IMR-90 (cell line): ENCODE results near the gene WNT8B. TPM values are rescaled to one million over a fixed set of nuclear protein-coding genes. Genes with fewer than 3 reads are reported as not detected.
A peak's percentile ranks its signal among the peaks of the same experiment; 100 is the strongest.

Source experiments
- ATAC-seq: fragments of 200-7000 bp; cut with Tn5 transposase; 2 replicates; pipeline ENCODE4 v1.9.1; 2020; ENCODE audit warnings: low read depth, mild to moderate bottlenecking, moderate library complexity
- BruUV-seq: library from RNA; stranded (reverse); fragments of 400-500 nt; replicated peaks from 2 replicates; lab custom pipeline; 2021; lab: Mats Ljungman, UMichigan
- CTCF ChIA-PET: fragments of 300-600 bp; formaldehyde crosslinking; extraction: SDS; loops from one replicate; lab custom pipeline; 2021; ENCODE audit warnings: antibody characterized with exemption; lab: Yijun Ruan, JAX
- POLR2A ChIA-PET: fragments of 300-600 bp; sonication (Branson Sonifier 250); formaldehyde crosslinking; loops from one replicate; lab custom pipeline; 2022; ENCODE audit warnings: antibody characterized with exemption; ENCODE audit not compliant: unreplicated experiment; lab: Charles Lee
- DNase-seq: peaks from one replicate; pipeline ENCODE4 v3.0.0; 2013
- H2AFZ ChIP-seq: replicated peaks from 2 replicates; pipeline ENCODE3; 2013; ENCODE audit warnings: low read length, mild to moderate bottlenecking; ENCODE audit not compliant: poor library complexity
- H2AK5ac ChIP-seq: 2 replicates; pipeline ENCODE4 v1.6.1; 2013; ENCODE audit warnings: low read depth, low read length, inconsistent platforms
- H2AK9ac ChIP-seq: replicated peaks from 2 replicates; pipeline ENCODE3; 2013; ENCODE audit warnings: mild to moderate bottlenecking, low read depth, low read length, moderate library complexity; ENCODE audit not compliant: poor library complexity
- H2BK120ac ChIP-seq: 2 replicates; pipeline ENCODE4 v1.6.1; 2013; ENCODE audit warnings: low read depth, low read length, inconsistent platforms
- H2BK15ac ChIP-seq: 3 replicates; pipeline ENCODE4 v1.6.1; 2013; ENCODE audit warnings: low read depth, low read length, inconsistent platforms
- H2BK20ac ChIP-seq: 2 replicates; pipeline ENCODE4 v1.6.1; 2013; ENCODE audit warnings: low read depth, mild to moderate bottlenecking, inconsistent platforms, low read length, moderate library complexity
- H2BK5ac ChIP-seq: 2 replicates; pipeline ENCODE4 v1.6.1; 2013; ENCODE audit warnings: mild to moderate bottlenecking, low read depth, low read length, inconsistent platforms; ENCODE audit not compliant: poor library complexity, severe bottlenecking
- H3K14ac ChIP-seq: replicated peaks from 2 replicates; pipeline ENCODE4 v1.6.1; 2013; ENCODE audit warnings: low read depth, low read length, inconsistent platforms
- H3K18ac ChIP-seq: 2 replicates; pipeline ENCODE4 v1.6.1; 2013; ENCODE audit warnings: low read depth, low read length, control low read depth
- H3K23ac ChIP-seq: 2 replicates; pipeline ENCODE4 v1.6.1; 2013; ENCODE audit warnings: low read depth, low read length, inconsistent platforms
- H3K27ac ChIP-seq: 2 replicates; pipeline ENCODE4 v1.5.1; 2013; ENCODE audit warnings: mild to moderate bottlenecking, control low read depth, low read length; ENCODE audit not compliant: insufficient read depth
- H3K27me3 ChIP-seq: 2 replicates; pipeline ENCODE4 v1.6.1; 2013; ENCODE audit warnings: low read length; ENCODE audit not compliant: control insufficient read depth, insufficient read depth
- H3K36me3 ChIP-seq: 2 replicates; pipeline ENCODE4 v1.6.1; 2013; ENCODE audit warnings: low read length, mixed read lengths; ENCODE audit not compliant: control insufficient read depth, insufficient read depth
- H3K4ac ChIP-seq: 2 replicates; pipeline ENCODE4 v1.6.1; 2013; ENCODE audit warnings: low read depth, low read length, inconsistent platforms
- H3K4me1 ChIP-seq: 2 replicates; pipeline ENCODE4 v1.6.1; 2013; ENCODE audit warnings: low read length, mixed read lengths; ENCODE audit not compliant: control insufficient read depth, insufficient read depth
- H3K4me2 ChIP-seq: 2 replicates; pipeline ENCODE4 v1.6.1; 2013; ENCODE audit warnings: low read depth, mild to moderate bottlenecking, control low read depth, low read length, moderate library complexity
- H3K4me3 ChIP-seq: 2 replicates; pipeline ENCODE4 v1.5.1; 2013; ENCODE audit warnings: low read depth, mild to moderate bottlenecking, control low read depth, low read length, moderate library complexity; ENCODE audit not compliant: insufficient read depth
- H3K56ac ChIP-seq: 2 replicates; pipeline ENCODE4 v1.6.1; 2013; ENCODE audit warnings: low read length, inconsistent platforms; ENCODE audit not compliant: insufficient read depth; ENCODE audit errors: extremely low read depth
- H3K79me1 ChIP-seq, 2 experiments: 2 replicates each; pipeline ENCODE4 v1.6.1; 2013; ENCODE audit warnings: low read length in 2 of 2, inconsistent platforms in 1 of 2, low read depth in 1 of 2
- H3K9ac ChIP-seq: 2 replicates; pipeline ENCODE4 v1.6.1; 2013; ENCODE audit warnings: low read depth, low read length, control low read depth
- H3K9me1 ChIP-seq: 2 replicates; pipeline ENCODE4 v1.6.1; 2013; ENCODE audit warnings: low read length, inconsistent platforms; ENCODE audit not compliant: insufficient read depth
- H3K9me3 ChIP-seq: 2 replicates; pipeline ENCODE4 v1.6.1; 2013; ENCODE audit warnings: low read length; ENCODE audit not compliant: control insufficient read depth, insufficient read depth
- H4K20me1 ChIP-seq: 2 replicates; pipeline ENCODE4 v1.6.1; 2013; ENCODE audit warnings: low read length, inconsistent platforms; ENCODE audit not compliant: insufficient read depth
- H4K5ac ChIP-seq: 2 replicates; pipeline ENCODE4 v1.6.1; 2013; ENCODE audit warnings: mild to moderate bottlenecking, low read depth, low read length, control low read depth
- H4K8ac ChIP-seq, 2 experiments: 2 replicates each; pipeline ENCODE4 v1.6.1; 2013; ENCODE audit warnings: low read depth in 2 of 2, low read length in 2 of 2, control low read depth in 1 of 2, inconsistent platforms in 1 of 2
- H4K91ac ChIP-seq: 2 replicates; pipeline ENCODE4 v1.6.1; 2013; ENCODE audit warnings: low read depth, low read length, inconsistent platforms; ENCODE audit not compliant: insufficient read depth
- BHLHE40 ChIP-seq: fragments of 150-350 bp; IDR thresholded peaks from 2 replicates; pipeline ENCODE4 v1.6.1; 2016; ENCODE audit warnings: mild to moderate bottlenecking, low read depth, low read length
- CEBPB ChIP-seq: IDR thresholded peaks from 2 replicates; pipeline ENCODE4 v1.6.1; 2012; ENCODE audit warnings: low read depth, low read length, improper control_type of control experiment
- CTCF ChIP-seq: conservative IDR thresholded peaks from 2 replicates; pipeline ENCODE4 v1.5.1; 2012; ENCODE audit warnings: mild to moderate bottlenecking, low read depth, low read length, improper control_type of control experiment
- FOS ChIP-seq: fragments of 150-350 bp; IDR thresholded peaks from 2 replicates; pipeline ENCODE4 v1.6.1; 2016; ENCODE audit warnings: low read depth, low read length
- MAFK ChIP-seq: IDR thresholded peaks from 2 replicates; pipeline ENCODE4 v1.6.1; 2012; ENCODE audit warnings: low read depth, low read length, improper control_type of control experiment
- RAD21 ChIP-seq: IDR thresholded peaks from 2 replicates; pipeline ENCODE4 v1.6.1; 2012; ENCODE audit warnings: low read length, improper control_type of control experiment
- RFX5 ChIP-seq: IDR thresholded peaks from 2 replicates; pipeline ENCODE4 v1.8.0; 2012; ENCODE audit warnings: low read depth, mild to moderate bottlenecking, low read length, moderate library complexity
- WGBS, 2 experiments: methylation state at CpG; one replicate each; pipeline versions ENCODE4 v1.1.5 to v1.1.7; 2013; ENCODE audit warnings: missing lambda C conversion rate in 2 of 2; ENCODE audit not compliant: insufficient read length in 1 of 2; ENCODE audit errors: extremely low coverage in 2 of 2; 5-methylcytosine and 5-hydroxymethylcytosine counted together
- dilution Hi-C: fragments of 300-500 bp; cut with HindIII; formaldehyde crosslinking; loops from one replicate; pipeline ENCODE4 v1.14.3; 2018; ENCODE audit warnings: low sequenced_read_pairs; ENCODE audit not compliant: unreplicated experiment
- in situ Hi-C: fragments of 300-500 bp; cut with MboI; formaldehyde crosslinking; loops from 3 replicates; pipeline ENCODE4 v1.14.3; 2019; ENCODE audit warnings: low sequenced_read_pairs, inconsistent platforms, mixed read lengths
- intact Hi-C: fragments of 100-400 bp; cut with micrococcal nuclease; formaldehyde crosslinking; loops from 2 replicates; pipeline ENCODE4 v1.10.0; 2022
- polyA plus RNA-seq, 3 experiments: library from polyadenylated mRNA; depleted of rRNA; stranded (reverse); fragments of >200 nt; gene quantifications; 2 replicates each; pipeline ENCODE4 v1.2.3, GENCODE V29; 2012; ENCODE audit warnings: low replicate concordance in 1 of 3
- total RNA-seq: library from RNA; depleted of rRNA; stranded (reverse); fragments of >200 nt; gene quantifications from 2 replicates; pipeline ENCODE4 v1.2.3, GENCODE V29; 2012

The WNT8B gene
- total and polyA plus RNA-seq, 2 of the 4 experiments (the other 2 are of a cell fraction), result 0.03 TPM; not detected in 1

DNA sequence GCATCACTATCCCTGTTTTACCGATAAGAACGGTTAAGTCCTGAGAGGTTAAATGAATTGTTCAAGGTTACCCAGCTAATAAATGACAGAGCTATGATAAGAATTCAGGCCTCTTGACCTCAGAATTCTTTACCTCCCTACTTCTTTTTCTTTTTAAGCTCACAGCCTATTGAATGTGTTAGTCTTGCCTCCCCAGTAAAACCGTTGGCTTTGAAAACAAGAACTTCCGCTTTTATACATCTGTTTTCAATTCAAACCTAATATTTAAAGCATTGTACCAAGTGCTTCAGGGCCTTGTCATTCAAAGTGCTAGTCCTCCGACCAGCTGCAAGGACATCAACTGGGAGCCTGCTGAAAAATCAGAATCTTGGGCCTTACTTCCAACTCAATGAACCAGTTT is 41.3 kb downstream of the WNT8B start:
- Histone ChIP-seq H3K18ac (no peak overlapping the region), H3K9me1 (peaks cover 3% of the 10 kb centered on the region; the same call in 1 of the 2 replicates), H2BK5ac (no peak overlapping the region), H2BK20ac (no peak overlapping the region), H4K8ac (no peak overlapping the region), H3K79me1 (no peaks in the 10 kb centered on the region), H3K14ac (no peak overlapping the region), H2AFZ (no peak overlapping the region), H4K20me1 (no peaks in the 10 kb centered on the region), H4K91ac (no peak overlapping the region), H3K4me3 (no peak overlapping the region), H4K5ac (no peak overlapping the region), H3K9ac (no peak overlapping the region), H3K56ac (no peak overlapping the region), H3K9me3 (no peaks in the 10 kb centered on the region), H2BK15ac (no peak overlapping the region), H3K27ac (no peak overlapping the region), H3K23ac (no peak overlapping the region), H2AK5ac (no peak overlapping the region), H3K36me3 (peaks cover 14% of the 10 kb centered on the region), H3K4me1 (peaks cover 1% of the 10 kb centered on the region; the same call in 1 of the 2 replicates), H3K4ac (no peak overlapping the region), H2BK120ac (no peak overlapping the region), H3K4me2 (no peak overlapping the region), H2AK9ac (no peak overlapping the region), H3K27me3 (no peaks in the 10 kb centered on the region)
- WGBS, 2 experiments, result 70% methylated on average over 3 of the region's 5 CpGs; no CpG with 5 or more reads in 1 of the 2 experiments
- ATAC-seq (no peak), DNase-seq (peak; percentile 26)
- CTCF ChIA-PET, result no interaction called here
- intact Hi-C loops (loop anchor here (10.0 kb wide), 1 partner anchor 199 kb away; no protein-coding TSS in a partner anchor), dilution Hi-C loops (no loop called here), in situ Hi-C loops (no loop called here)
- POLR2A ChIA-PET, result interaction anchor here (0.6 kb wide), 1 partner anchor 22 kb away, joined by 7 read pairs; no protein-coding TSS in a partner anchor
- BruUV-seq, result no TSS peak
- TF ChIP-seq CTCF (no peak), CEBPB (no peak), RFX5 (no peak), RAD21 (no peak), FOS (no peak), BHLHE40 (no peak), MAFK (no peak)
